Right atrium auricular region (tissue), 2 donors: ENCODE results near the gene APC2. TPM values are rescaled to one million over a fixed set of nuclear protein-coding genes. Genes with fewer than 3 reads are reported as not detected.
"Not testable (repeated sequence)": the region's sequence is repeated elsewhere in the genome, so short reads cannot be mapped to it uniquely, and the experiment has no call there.

Experiments used
- DNase-seq: peaks from one replicate; pipeline ENCODE4 v3.0.0-alpha.2; 2019; ENCODE audit warnings: low spot score
- H3K27ac ChIP-seq, 2 donors: fragments of 200-600 bp; sonication (generic); 1 replicate in 1 of 2; 2 replicates in 1 of 2; pipeline ENCODE4 v1.5.1; 2016 to 2019
- H3K27me3 ChIP-seq, 2 donors: fragments of 200-600 bp; sonication (generic); one replicate each; pipeline versions ENCODE4 v1.5.1 to v1.6.0; 2017 to 2019
- H3K36me3 ChIP-seq: fragments of 200-600 bp; sonication (generic); one replicate; pipeline ENCODE4 v1.5.1; 2016
- H3K4me1 ChIP-seq, 2 donors: fragments of 200-600 bp; sonication (generic); one replicate each; pipeline versions ENCODE4 v1.5.1 to v1.6.0; 2017 to 2019
- H3K4me3 ChIP-seq, 2 donors: fragments of 200-600 bp; sonication (generic); 1 replicate in 1 of 2; 2 replicates in 1 of 2; pipeline ENCODE4 v1.5.1; 2017 to 2019; ENCODE audit warnings: mild to moderate bottlenecking in 1 of 2, moderate library complexity in 1 of 2
- H3K9me3 ChIP-seq, 2 donors: fragments of 200-600 bp; sonication (generic); one replicate each; pipeline ENCODE4 v1.5.1; 2019
- total RNA-seq, 2 donors: library from RNA; depleted of rRNA; stranded (reverse); fragments of >200 nt; gene quantifications; one replicate each; pipeline ENCODE4 v1.1.0, GENCODE V29; 2016
- TF ChIP-seq, protein P1 (sequence below), 2 donors: fragments of 200-600 bp; sonication (generic); IDR thresholded peaks; one replicate each; pipeline ENCODE4 v1.5.1; 2019; ENCODE audit warnings: antibody characterized with exemption in 2 of 2

The APC2 gene
- total RNA-seq, 2 donors from 2014 or later: 0.04 to 0.35 TPM

DNA sequence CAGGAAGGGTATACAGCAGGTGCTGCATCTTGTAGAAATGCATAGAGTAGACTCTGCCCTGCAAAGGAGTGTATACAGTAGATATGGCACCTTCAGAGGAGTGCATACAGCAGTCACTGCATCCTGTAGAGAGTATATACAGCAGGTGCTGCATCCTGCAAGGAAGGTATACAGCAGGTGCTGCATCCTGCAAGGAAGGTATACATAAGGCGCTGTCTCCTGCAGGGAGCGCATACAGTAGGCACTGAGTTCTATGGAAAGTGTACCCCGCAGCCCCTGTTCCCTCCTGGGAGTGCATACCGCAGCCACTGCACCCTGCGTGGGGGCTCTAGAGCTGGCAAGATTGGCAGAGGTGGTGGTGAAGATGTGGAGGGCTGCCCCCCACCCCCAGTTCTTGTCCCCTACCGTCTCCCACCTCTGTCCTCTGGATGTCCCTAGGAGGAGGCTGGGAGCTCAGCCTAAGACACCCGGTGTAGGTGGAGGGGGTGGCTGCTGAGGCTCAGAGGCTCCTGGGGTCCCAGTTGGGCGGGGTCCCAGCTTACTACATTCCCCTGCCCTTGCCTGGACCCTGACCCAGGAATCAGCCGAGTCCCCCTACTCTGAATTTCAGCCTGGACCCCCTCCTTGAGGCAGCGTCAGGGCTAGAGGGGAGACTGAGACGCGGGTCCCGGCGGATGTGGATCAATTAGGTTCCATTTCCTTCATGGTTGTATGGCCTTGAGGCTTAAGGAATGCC is 65.2 kb downstream of the APC2 start:
- TF ChIP-seq, protein P1, sequence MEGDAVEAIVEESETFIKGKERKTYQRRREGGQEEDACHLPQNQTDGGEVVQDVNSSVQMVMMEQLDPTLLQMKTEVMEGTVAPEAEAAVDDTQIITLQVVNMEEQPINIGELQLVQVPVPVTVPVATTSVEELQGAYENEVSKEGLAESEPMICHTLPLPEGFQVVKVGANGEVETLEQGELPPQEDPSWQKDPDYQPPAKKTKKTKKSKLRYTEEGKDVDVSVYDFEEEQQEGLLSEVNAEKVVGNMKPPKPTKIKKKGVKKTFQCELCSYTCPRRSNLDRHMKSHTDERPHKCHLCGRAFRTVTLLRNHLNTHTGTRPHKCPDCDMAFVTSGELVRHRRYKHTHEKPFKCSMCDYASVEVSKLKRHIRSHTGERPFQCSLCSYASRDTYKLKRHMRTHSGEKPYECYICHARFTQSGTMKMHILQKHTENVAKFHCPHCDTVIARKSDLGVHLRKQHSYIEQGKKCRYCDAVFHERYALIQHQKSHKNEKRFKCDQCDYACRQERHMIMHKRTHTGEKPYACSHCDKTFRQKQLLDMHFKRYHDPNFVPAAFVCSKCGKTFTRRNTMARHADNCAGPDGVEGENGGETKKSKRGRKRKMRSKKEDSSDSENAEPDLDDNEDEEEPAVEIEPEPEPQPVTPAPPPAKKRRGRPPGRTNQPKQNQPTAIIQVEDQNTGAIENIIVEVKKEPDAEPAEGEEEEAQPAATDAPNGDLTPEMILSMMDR (IDR thresholded peaks at IDR 0.05): no peak
- no peaks in the 10 kb centered on the region for H3K27me3 ChIP-seq

DNA sequence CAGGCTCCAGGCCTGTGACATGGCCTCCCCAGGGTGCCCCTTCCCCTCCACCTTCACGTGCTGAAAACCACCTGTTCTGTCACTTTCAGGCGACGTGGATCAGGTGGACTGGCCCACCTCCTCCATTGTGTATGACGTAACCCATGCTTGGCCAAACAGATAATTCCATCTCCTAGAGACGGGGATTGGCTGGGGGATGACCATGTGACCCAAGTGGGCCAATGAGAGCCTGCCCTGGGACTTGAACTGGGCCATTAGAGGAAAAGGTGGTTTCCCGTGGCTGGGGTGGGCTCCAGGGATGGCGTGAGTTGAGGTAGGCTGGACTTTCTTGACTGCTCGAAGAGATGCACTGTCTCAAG is 66.5 kb downstream of the APC2 start:
- H3K9me3 ChIP-seq: no peaks in the 10 kb centered on the region
- no peak overlapping the region for H3K4me3 ChIP-seq
- DNase-seq: no peak
- no peaks in the 10 kb centered on the region for H3K27me3 ChIP-seq
- no peaks in the 10 kb centered on the region for H3K36me3 ChIP-seq
- H3K27ac ChIP-seq: no peak overlapping the region
- H3K4me1 ChIP-seq: peaks cover 0 to 17% of the 10 kb centered on the region in 2 donors
- TF ChIP-seq, protein P1 (IDR thresholded peaks at IDR 0.05): no peak

More for the DNA sequence above, 65.2 kb downstream of the APC2 start:
- H3K4me3 ChIP-seq: no peak overlapping the region
- no peak for DNase-seq
- H3K4me1 ChIP-seq: peaks cover 0 to 17% of the 10 kb centered on the region in 2 donors
- H3K36me3 ChIP-seq: no peaks in the 10 kb centered on the region
- H3K27ac ChIP-seq: no peak overlapping the region
- H3K9me3 ChIP-seq: no peaks in the 10 kb centered on the region

DNA sequence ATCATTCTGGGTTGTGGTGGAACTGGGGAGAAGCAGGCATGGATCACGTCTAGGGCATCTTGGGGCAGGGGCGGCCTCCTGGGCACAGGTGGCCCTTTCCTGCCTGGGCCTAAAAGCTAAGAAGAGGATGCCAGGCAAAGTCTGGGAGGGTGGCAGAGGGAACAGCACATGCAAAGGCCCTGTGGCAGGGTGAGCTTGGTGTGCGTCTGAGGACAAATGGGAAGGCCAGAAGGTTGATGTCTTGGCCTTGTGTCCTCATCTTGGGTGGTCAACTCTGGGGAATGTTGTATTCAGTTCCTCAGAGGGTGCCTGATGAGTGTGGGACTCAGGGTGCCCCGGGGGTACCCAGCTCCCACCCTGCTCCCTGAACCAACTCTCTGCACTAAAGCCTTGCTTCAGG is 68.5 kb downstream of the APC2 start:
- Histone ChIP-seq H3K4me3 (no peak overlapping the region), H3K9me3 (no peaks in the 10 kb centered on the region), H3K4me1 (peaks cover 0 to 5% of the 10 kb centered on the region in 2 donors), H3K27me3 (no peaks in the 10 kb centered on the region), H3K36me3 (no peaks in the 10 kb centered on the region), H3K27ac (no peak overlapping the region)
- TF ChIP-seq, protein P1 (IDR thresholded peaks at IDR 0.05): no peak
- DNase-seq: no peak

DNA sequence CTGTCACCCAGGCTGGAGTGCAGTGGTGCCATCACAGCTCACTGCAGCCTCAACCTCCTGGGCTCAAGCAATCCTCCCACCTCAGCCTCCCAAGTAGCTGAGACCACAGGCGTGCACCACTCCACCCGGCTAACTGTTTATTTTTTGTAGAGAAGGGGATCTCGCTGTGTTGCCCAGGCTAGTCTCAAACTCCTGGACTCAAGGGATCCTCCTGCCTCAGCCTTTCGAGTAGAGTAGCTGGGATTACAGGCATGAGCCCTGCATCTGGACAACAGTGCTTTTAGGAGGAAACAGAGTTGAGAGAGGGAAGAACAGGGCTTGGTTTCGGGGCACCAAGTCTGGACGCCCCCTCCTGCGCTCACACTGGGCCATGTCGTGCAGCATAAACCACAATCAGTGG is 69.9 kb downstream of the APC2 start:
- H3K27me3 ChIP-seq, H3K27ac ChIP-seq, H3K9me3 ChIP-seq, H3K36me3 ChIP-seq, H3K4me3 ChIP-seq, DNase-seq: not testable (repeated sequence)
- peaks cover 0 to 12% of the 10 kb centered on the region in 2 donors for H3K4me1 ChIP-seq

DNA sequence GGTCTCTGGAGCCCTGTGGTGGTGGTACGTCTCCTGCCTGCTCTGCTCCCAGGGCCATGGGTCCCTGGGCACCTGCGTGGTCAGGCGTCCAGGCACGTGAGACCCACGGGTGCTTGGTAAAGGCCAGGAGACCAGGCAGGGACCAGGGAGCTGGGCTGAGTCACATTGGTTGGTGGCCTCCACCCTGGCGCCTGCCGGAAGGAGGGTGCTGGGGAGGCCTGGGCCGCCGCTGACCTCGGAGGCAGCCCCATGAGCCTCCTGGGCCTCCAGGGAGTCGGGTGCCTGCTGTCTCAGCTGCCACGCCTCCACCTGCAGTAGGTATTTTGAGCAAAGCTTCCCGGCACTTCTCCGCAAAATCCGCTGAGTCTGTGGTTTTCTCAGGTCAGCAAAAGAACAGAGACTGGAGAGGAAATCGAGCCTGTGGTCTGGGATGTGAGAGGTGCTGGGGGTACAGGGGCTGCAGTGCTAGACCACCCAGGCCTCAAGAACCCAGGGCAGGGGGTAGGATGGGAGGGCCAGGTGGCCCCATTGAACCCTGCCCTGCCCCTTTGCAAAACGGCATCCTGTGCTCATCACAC is 70.4 kb downstream of the APC2 start:
- peaks cover 0 to 2% of the 10 kb centered on the region in 2 donors for H3K27me3 ChIP-seq

DNA sequence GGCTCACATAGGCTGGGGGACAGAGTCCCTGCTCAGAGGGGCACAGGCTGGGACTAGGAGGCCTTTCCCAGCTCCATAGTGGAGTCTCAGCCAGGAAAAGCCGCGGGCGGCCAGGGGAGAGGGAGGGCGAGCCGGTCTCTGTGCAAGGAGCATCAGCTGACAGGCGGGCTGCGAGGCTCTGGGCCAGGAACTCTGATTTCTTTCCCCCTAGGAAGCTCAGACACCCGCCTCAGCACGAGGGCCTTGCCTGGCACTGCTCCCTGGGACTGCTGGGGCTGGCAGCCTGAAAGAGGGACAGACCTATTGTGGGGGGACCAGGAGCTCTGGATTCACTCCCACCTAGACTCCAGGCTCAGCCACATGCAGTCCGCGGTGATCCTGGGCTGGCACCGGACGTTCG is 71.7 kb downstream of the APC2 start:
- H3K27ac ChIP-seq: no peak overlapping the region
- H3K27me3 ChIP-seq: peaks cover 0 to 2% of the 10 kb centered on the region in 2 donors
- DNase-seq: no peak
- TF ChIP-seq, protein P1 (IDR thresholded peaks at IDR 0.05): no peak
- H3K4me3 ChIP-seq: no peak overlapping the region
- H3K4me1 ChIP-seq: peaks cover 0 to 12% of the 10 kb centered on the region in 2 donors
- H3K36me3 ChIP-seq: no peaks in the 10 kb centered on the region
- H3K9me3 ChIP-seq: no peaks in the 10 kb centered on the region

More for the DNA sequence above, 70.4 kb downstream of the APC2 start:
- H3K4me1 ChIP-seq: peaks cover 0 to 12% of the 10 kb centered on the region in 2 donors
- no peaks in the 10 kb centered on the region for H3K9me3 ChIP-seq
- H3K27ac ChIP-seq: no peak overlapping the region
- TF ChIP-seq, protein P1 (IDR thresholded peaks at IDR 0.05): no peak
- H3K36me3 ChIP-seq: no peaks in the 10 kb centered on the region
- H3K4me3 ChIP-seq: no peak overlapping the region
- no peak for DNase-seq
